CD14-positive monocyte (primary cell): ENCODE data around the gene HAO2. TPM values are rescaled to one million over a fixed set of nuclear protein-coding genes. Genes with fewer than 3 reads are reported as not detected.

Experiments
- DNase-seq, 3 donors: peaks; one replicate each; pipeline ENCODE4 v3.0.0-alpha.2; 2011 to 2022
- H2AFZ ChIP-seq: 2 replicates; pipeline ENCODE4 v1.6.0; 2012; ENCODE audit warnings: mild to moderate bottlenecking, low read depth, low read length, inconsistent platforms; ENCODE audit not compliant: insufficient read depth, poor library complexity, severe bottlenecking
- H3K27ac ChIP-seq, 2 donors: 1 replicate in 1 of 2; 2 replicates in 1 of 2; pipeline ENCODE4 v1.5.1; 2012 to 2013; ENCODE audit warnings: low read length in 2 of 2, control low read depth in 1 of 2, inconsistent platforms in 1 of 2, low read depth in 1 of 2, mild to moderate bottlenecking in 1 of 2
- H3K27me3 ChIP-seq, 2 donors: one replicate each; pipeline versions ENCODE4 v1.6.0 to v1.6.1; 2011 to 2013; ENCODE audit warnings: low read length in 2 of 2; ENCODE audit not compliant: control insufficient read depth in 2 of 2, insufficient read depth in 2 of 2
- H3K36me3 ChIP-seq, 2 donors: replicated peaks in 1 of 2; 1 replicate in 1 of 2; 2 replicates in 1 of 2; pipeline versions ENCODE4 v1.5.1 to v1.6.1; 2012 to 2013; ENCODE audit warnings: low read length in 2 of 2, control low read depth in 1 of 2, inconsistent platforms in 1 of 2, mild to moderate bottlenecking in 1 of 2; ENCODE audit not compliant: insufficient read depth in 2 of 2, control insufficient read depth in 1 of 2
- H3K4me1 ChIP-seq, 2 donors: 1 replicate in 1 of 2; 2 replicates in 1 of 2; pipeline versions ENCODE4 v1.5.1 to v1.6.1; 2012 to 2013; ENCODE audit warnings: low read length in 2 of 2, control low read depth in 1 of 2, inconsistent platforms in 1 of 2, mild to moderate bottlenecking in 1 of 2, moderate library complexity in 1 of 2; ENCODE audit not compliant: insufficient read depth in 2 of 2, control insufficient read depth in 1 of 2
- H3K4me2 ChIP-seq: replicated peaks from 2 replicates; pipeline ENCODE3; 2012; ENCODE audit warnings: low read length, moderate library complexity, mild to moderate bottlenecking; ENCODE audit not compliant: poor library complexity, severe bottlenecking; ENCODE audit errors: extremely low read depth
- H3K4me3 ChIP-seq, 3 experiments: fragments of 200-600 bp in 1 of 3; sonication (generic) in 1 of 3; replicated peaks in 1 of 3; 1 replicate in 2 of 3; 2 replicates in 1 of 3; pipeline ENCODE4 v1.5.1; 2011 to 2013; ENCODE audit warnings: low read length in 3 of 3, mild to moderate bottlenecking in 3 of 3, control low read depth in 2 of 3, low read depth in 2 of 3, inconsistent platforms in 1 of 3, moderate library complexity in 1 of 3
- H3K79me2 ChIP-seq: 2 replicates; pipeline ENCODE4 v1.6.0; 2012; ENCODE audit warnings: mild to moderate bottlenecking, control low read depth, inconsistent platforms, low read length, moderate library complexity; ENCODE audit not compliant: insufficient read depth
- H3K9ac ChIP-seq: 2 replicates; pipeline ENCODE4 v1.6.0; 2017; ENCODE audit warnings: low read length, mild to moderate bottlenecking; ENCODE audit not compliant: insufficient read depth, poor library complexity, severe bottlenecking
- H3K9me3 ChIP-seq, 2 donors: replicated peaks in 1 of 2; 1 replicate in 1 of 2; 2 replicates in 1 of 2; pipeline versions ENCODE4 v1.5.1 to v1.6.1; 2012 to 2013; ENCODE audit warnings: low read length in 2 of 2, control low read depth in 1 of 2; ENCODE audit not compliant: control insufficient read depth in 1 of 2, insufficient read depth in 1 of 2
- H4K20me1 ChIP-seq: 2 replicates; pipeline ENCODE4 v1.6.0; 2012; ENCODE audit warnings: mild to moderate bottlenecking, low read length, control low read depth, moderate library complexity; ENCODE audit not compliant: insufficient read depth
- H3K27ac Mint-ChIP-seq, 7 donors: one replicate each; pipeline ENCODE4 v1.8.0; 2020; ENCODE audit warnings: mild to moderate bottlenecking in 7 of 7, mixed read lengths in 7 of 7, moderate library complexity in 6 of 7, inconsistent platforms in 2 of 7
- H3K27me3 Mint-ChIP-seq, 3 donors: one replicate each; pipeline ENCODE4 v1.8.0; 2021 to 2022; ENCODE audit warnings: low read depth in 3 of 3, mild to moderate bottlenecking in 3 of 3, mixed read lengths in 3 of 3, moderate library complexity in 3 of 3, inconsistent platforms in 1 of 3
- H3K36me3 Mint-ChIP-seq, 2 donors: one replicate each; pipeline ENCODE4 v1.8.0; 2020; ENCODE audit warnings: mixed read lengths in 2 of 2, inconsistent platforms in 1 of 2, mild to moderate bottlenecking in 1 of 2
- H3K4me1 Mint-ChIP-seq: one replicate; pipeline ENCODE4 v1.8.0; 2020; ENCODE audit warnings: mild to moderate bottlenecking, mixed read lengths
- H3K4me3 Mint-ChIP-seq, 2 donors: one replicate each; pipeline ENCODE4 v1.8.0; 2020; ENCODE audit warnings: mild to moderate bottlenecking in 2 of 2, mixed read lengths in 2 of 2, moderate library complexity in 1 of 2
- H3K9me3 Mint-ChIP-seq, 7 donors: one replicate each; pipeline ENCODE4 v1.8.0; 2020 to 2022; ENCODE audit warnings: mixed read lengths in 7 of 7, mild to moderate bottlenecking in 6 of 7, moderate library complexity in 6 of 7, inconsistent platforms in 2 of 7
- CTCF ChIP-seq: fragments of 200-600 bp; IDR thresholded peaks from one replicate; pipeline ENCODE4 v1.8.0; 2022; ENCODE audit warnings: antibody characterized with exemption, mild to moderate bottlenecking
- WGBS: methylation state at CpG from one replicate; pipeline ENCODE4 v1.1.5; 2013; ENCODE audit warnings: missing lambda C conversion rate; ENCODE audit not compliant: insufficient coverage; 5-methylcytosine and 5-hydroxymethylcytosine counted together
- intact Hi-C, 2 donors: fragments of 100-400 bp; cut with micrococcal nuclease; formaldehyde crosslinking; loops; one replicate each; pipeline versions ENCODE4 v1.15.0 to v1.15.1; 2023
- polyA plus RNA-seq, 3 donors: library from polyadenylated mRNA; depleted of rRNA in 1 of 3; unstranded in 2 of 3; stranded (reverse) in 1 of 3; fragments of 300-500 nt in 2 of 3; fragments of >200 nt in 1 of 3; fragmentation: Illumina TruSeq in 2 of 3; gene quantifications; 1 replicate in 2 of 3; 2 replicates in 1 of 3; pipeline ENCODE4 v1.2.3, GENCODE V29; 2012 to 2021

HAO2 gene
- polyA plus RNA-seq, 3 donors = not detected

GRCh38 chr1:119380983-119381662 is 12.5 kb downstream of the HAO2 start:
- H3K27ac Mint-ChIP-seq = no peak overlapping the region
- Histone ChIP-seq H4K20me1 (no peaks in the 10 kb centered on the region), H3K4me3 (no peak overlapping the region), H3K9ac (no peak overlapping the region), H3K9me3 (no peaks in the 10 kb centered on the region), H3K27ac (no peak overlapping the region), H3K79me2 (no peaks in the 10 kb centered on the region), H3K4me1 (no peaks in the 10 kb centered on the region), H3K27me3 (no peaks in the 10 kb centered on the region), H2AFZ (no peak overlapping the region), H3K4me2 (no peak overlapping the region), H3K36me3 (no peaks in the 10 kb centered on the region)
- 98% methylated on average over 5 of the region's 5 CpGs for WGBS
- intact Hi-C loops = no loop called here
- no peaks in the 10 kb centered on the region for H3K36me3 Mint-ChIP-seq
- H3K4me3 Mint-ChIP-seq = no peak overlapping the region
- H3K4me1 Mint-ChIP-seq = no peaks in the 10 kb centered on the region
- TF ChIP-seq CTCF = no peak
- peaks cover 0 to 4% (median 2%) of the 10 kb centered on the region in 7 donors for H3K9me3 Mint-ChIP-seq
- DNase-seq = no peak
- peaks cover 0 to 3% (median 0%) of the 10 kb centered on the region in 3 donors for H3K27me3 Mint-ChIP-seq

GRCh38 chr1:119384591-119384990 is 16.0 kb downstream of the HAO2 start:
- Histone ChIP-seq H3K27ac (no peak overlapping the region), H3K4me1 (no peaks in the 10 kb centered on the region), H3K4me3 (no peak overlapping the region), H3K4me2 (no peak overlapping the region), H3K9me3 (no peaks in the 10 kb centered on the region), H3K27me3 (peaks cover 0 to 2% of the 10 kb centered on the region in 2 donors), H2AFZ (no peak overlapping the region), H3K79me2 (no peaks in the 10 kb centered on the region), H3K36me3 (no peaks in the 10 kb centered on the region), H3K9ac (no peak overlapping the region), H4K20me1 (no peaks in the 10 kb centered on the region)
- no peak for DNase-seq
- WGBS = 100% methylated on average over 4 of the region's 4 CpGs
- Mint-ChIP-seq H3K27ac (no peak overlapping the region), H3K4me1 (no peaks in the 10 kb centered on the region), H3K9me3 (peaks cover 0 to 4% (median 2%) of the 10 kb centered on the region in 7 donors), H3K27me3 (peaks cover 0 to 5% (median 0%) of the 10 kb centered on the region in 3 donors), H3K36me3 (no peaks in the 10 kb centered on the region), H3K4me3 (no peak overlapping the region)
- no peak for TF ChIP-seq CTCF
- intact Hi-C loops = no loop called here
